GM18907 (cell line): ENCODE results near the gene PEX11G.
"Not testable (repeated sequence)": the region's sequence is repeated elsewhere in the genome, so short reads cannot be mapped to it uniquely, and the experiment has no call there.

Source experiments
- ATAC-seq: cut with Tn5 transposase; IDR thresholded peaks from one replicate; pipeline ENCODE4 v1.9.1; 2021; ENCODE audit warnings: mild to moderate bottlenecking, moderate library complexity; ENCODE audit not compliant: unreplicated experiment

Gene PEX11G

GRCh38 chr19:7470540-7471305, 18.1 kb downstream of the PEX11G start:
- no peak for ATAC-seq

- no peak for ATAC-seq
Observed at GRCh38 chr19:7469669-7470285, 19.1 kb downstream of the PEX11G start.

DNA sequence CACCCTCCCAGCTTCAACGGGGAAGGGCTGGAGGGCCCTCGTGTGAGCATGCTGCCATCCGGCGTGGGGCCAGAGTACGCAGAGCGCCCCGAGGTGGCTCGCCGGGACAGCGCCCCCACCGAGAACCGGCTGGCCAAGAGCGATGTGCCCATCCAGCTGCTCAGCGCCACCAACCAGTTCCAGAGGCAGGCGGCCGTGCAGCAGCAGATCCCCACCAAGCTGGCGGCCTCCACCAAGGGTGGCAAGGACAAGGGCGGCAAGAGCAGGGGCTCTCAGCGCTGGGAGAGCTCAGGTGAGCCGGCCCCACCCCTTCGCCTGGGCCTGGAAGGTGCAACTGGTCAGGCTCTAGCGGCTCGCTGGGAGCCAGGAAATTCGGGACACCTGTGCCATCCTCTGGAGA, 20.0 kb downstream of the PEX11G start:
- ATAC-seq = no peak

DNA sequence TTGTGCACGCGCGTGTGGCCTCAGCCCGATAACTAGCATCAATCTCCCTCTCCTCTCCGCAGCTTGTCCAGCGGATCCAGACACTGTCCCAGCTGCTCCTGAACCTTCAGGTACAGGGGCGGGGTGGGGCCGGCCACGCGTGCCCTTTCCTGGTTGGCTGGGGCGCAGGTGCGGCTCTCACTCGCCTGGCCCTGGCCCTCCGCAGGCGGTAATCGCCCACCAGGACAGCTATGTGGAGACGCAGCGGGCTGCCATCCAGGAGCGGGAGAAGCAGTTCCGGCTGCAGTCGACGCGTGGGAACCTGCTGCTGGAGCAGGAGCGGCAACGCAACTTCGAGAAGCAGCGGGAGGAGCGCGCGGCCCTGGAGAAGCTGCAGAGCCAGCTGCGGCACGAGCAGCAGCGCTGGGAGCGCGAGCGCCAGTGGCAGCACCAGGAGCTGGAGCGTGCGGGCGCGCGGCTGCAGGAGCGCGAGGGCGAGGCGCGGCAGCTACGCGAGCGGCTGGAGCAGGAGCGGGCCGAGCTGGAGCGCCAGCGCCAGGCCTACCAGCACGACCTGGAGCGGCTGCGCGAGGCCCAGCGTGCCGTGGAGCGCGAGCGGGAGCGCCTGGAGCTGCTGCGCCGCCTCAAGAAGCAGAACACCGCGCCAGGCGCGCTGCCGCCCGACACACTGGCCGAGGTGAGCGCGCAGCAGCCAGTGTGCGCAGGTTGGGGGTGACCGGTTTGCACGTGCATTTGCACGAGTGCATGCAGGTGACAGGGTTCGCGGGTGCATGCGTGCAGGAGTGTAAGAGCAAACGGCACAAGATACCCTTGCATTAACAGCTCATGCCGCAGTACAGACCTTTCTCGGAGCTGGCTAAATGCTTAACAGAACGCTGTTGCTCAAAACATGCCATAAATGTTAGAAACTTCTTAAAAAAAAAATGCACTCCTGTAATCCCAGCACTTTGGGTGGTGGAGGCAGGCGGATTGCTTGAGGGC, 21.5 kb downstream of the PEX11G start:
- no peak for ATAC-seq

DNA sequence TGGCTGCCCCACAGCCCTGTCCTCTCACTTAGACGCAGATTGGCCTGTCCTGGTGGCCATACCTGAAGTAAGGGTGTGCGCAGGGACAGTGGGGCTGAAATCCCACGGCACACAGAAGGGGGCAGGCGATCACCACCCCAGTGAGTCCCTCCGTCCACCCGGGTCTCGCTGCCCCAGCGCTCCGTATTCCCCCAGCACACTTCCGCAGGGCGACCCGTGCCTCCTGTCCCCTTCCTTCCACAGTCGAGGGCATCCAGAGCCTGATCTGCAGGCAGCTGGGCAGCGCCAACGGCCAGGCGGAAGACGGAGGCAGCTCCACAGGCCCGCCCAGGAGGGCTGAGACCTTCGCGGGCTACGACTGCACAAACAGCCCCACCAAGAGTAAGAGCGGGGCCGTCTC, 25.3 kb downstream of the PEX11G start:
- ATAC-seq = no peak

- no peak for ATAC-seq
Observed at GRCh38 chr19:7461841-7462629, 26.8 kb downstream of the PEX11G start.

GRCh38 chr19:7460562-7460966, 28.3 kb downstream of the PEX11G start:
- no peak for ATAC-seq

DNA sequence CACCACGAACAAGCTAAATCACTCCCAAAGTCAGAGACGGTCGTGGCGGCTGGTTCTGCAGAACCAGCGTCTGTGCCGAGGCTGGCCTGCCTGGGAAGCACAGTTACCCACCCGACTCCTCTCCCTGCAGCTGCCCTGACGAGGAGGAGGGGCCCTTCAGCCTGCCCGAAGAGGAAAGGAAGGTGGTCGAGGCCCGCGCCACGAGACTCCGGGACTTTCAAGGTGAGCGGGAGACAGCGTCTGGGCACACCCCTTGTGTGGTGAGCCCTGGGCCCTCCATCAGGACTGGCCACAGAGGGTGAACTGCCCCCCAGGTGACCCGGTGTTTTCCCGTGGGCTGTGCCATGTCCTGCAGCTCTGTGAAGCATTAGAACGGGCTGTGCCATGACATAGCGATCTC, 29.1 kb downstream of the PEX11G start:
- no peak for ATAC-seq

- ATAC-seq = no peak
Observed at GRCh38 chr19:7458675-7459074, 30.2 kb downstream of the PEX11G start.

DNA sequence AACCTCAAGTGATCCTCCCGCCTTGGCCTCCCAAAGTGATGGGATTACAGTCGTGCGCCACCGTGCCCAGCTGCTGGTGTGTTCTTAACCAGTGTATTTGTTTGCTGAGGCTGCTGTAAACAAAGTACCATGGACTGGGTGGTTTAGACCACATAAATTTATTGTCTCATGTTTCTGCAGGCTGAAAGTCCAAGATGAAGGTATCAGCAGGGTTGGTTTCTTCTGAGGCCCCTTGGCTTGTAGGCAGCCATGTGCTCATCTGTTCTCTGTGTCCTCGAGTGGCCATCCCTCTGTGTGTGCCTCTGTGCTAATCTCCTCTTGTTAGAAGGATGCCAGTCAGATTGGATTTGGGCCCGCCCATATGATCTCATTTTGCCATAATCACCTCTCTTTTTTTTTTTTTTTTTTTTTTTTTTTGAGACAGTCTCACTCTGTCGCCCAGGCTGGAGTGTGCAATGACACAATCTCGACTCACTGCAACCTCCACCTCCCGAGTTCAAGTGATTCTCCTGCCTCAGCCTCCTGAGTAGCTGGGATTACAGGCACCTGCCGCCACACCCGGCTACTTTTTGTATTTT, 31.8 kb downstream of the PEX11G start:
- ATAC-seq = no peak

DNA sequence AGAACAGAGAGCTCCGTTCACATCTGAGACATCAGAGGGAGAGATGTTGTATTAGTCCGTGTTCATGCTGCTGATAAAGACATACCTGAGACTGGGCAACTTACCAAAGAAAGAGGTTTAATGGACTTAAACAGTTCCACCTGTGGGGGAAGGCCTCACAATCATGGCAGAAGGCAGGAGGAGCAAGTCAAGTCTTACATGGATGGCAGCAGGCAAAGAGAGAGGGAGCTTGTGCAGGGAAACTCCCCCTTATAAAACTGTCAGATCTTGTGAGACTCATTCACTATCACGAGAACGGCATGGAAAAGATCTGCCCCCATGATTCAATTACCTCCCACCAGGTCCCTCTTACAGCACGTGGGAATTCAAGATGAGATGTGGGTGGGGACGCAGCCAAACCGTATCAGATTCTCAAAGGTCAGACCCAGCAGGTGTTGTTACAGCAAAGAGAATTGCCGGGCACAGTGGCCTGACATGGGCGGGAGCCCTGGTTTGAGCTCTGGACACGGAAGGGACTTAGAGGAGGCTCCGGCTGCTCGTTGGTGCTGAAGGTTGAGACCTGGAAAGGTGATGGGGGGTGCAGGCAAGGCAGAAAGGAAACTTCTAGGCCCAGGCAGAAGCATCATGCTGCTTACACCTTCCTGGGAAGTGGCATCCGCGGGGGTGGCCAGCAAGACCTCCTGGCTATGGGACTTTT, 33.1 kb downstream of the PEX11G start:
- ATAC-seq = no peak

DNA sequence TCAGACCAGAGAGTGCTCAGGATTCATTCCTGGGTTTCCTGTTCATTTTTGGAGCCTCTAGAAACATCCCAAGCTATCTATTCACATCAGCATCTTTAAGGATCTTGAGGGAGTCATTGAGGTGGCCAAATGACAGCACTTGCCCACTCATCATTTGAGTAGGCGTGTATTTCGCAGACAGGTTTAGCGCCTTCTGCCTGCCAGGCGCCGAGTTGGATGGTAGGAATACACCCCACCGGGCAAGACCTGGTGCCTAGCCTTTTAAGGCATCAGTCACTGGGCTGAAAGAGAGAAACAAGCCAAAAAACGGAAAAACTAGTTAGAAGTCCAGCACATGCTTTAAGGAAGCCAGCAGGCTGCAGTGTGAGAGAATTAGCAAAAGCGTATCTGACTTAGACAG, 33.8 kb downstream of the PEX11G start:
- no peak for ATAC-seq

- ATAC-seq = no peak
Observed at GRCh38 chr19:7450243-7451223, 38.3 kb downstream of the PEX11G start.

DNA sequence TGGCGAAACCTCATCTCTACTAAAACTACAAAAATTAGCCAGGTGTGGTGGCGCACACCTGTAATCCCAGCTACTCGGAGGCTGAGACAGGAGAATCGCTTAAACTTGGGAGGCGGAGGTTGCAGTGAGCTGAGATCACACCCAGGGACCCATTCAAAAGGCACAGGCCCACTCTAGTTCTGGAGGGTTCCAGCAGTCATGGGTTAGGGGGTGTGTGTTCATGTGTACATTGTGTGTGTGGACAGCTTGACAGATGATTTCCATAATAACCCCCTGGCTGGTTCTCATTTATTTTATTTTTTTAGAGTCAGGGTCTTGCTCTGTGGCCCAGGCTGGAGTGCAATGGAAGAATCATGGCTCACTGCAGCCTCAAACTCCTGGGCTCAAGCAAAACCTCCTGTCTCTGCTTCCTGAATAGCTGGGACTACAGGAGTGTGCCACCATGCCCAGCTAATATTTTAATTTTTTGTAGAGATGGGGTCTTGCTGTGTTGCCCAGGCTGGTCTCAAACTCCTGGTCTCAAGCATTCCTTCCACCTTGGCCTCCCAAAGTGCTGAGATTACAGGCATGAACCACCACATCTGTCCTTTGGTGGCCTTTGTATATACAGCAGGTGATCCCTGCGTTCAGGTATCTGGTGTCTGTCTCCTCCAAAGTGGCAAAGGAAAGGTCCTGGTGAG, 39.3 kb downstream of the PEX11G start:
- ATAC-seq = not testable (repeated sequence)

GRCh38 chr19:7447648-7448047, 41.2 kb downstream of the PEX11G start:
- ATAC-seq = no peak

- no peak for ATAC-seq
Observed at GRCh38 chr19:7445104-7445503, 43.7 kb downstream of the PEX11G start.

DNA sequence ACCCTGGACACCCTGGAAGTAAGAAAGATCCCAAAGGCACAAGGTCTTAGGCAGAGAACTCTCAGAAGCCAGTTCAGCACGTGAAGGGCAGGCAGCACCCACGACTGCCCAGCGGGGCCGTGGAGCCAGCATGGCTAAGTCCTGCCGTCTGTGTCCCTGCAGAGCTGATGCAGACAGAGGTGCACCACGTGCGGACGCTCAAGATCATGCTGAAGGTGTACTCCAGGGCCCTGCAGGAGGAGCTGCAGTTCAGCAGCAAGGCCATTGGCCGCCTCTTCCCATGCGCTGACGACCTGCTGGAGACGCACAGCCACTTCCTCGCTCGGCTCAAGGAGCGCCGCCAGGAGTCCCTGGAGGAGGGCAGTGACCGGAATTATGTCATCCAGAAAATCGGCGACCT, 44.8 kb downstream of the PEX11G start:
- no peak for ATAC-seq

DNA sequence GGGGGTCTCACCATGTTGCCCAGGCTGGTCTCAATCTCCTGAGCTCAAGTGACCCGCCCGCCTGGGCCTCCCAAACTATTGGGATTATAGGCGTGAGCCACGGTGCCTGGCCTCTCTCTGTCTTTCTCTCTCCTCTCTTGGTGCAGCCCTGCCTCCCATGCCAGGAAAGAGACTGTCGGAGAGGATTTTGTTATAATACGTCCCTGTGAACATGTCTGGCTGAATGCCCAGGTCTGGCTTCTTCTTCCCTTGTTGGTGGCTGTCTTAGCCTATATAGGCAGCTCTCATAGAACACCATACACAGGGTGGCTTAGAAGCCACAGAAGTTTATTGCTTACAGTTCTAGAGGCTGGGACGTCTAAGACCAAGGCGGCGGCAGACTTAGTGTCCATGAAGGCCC, 46.4 kb downstream of the PEX11G start:
- ATAC-seq = no peak
